Esophagus squamous epithelium (tissue), 4 donors: ENCODE measurements around the gene BCL2L13.
"Not testable (repeated sequence)": the region's sequence is repeated elsewhere in the genome, so short reads cannot be mapped to it uniquely, and the experiment has no call there.

Experiments used
- CTCF ChIP-seq, 6 experiments: fragments of 450-650 bp in 4 of 6; fragments of 200-600 bp in 2 of 6; sonication (generic) in 2 of 6; IDR thresholded peaks; one replicate each; pipeline ENCODE4 v1.5.1; 2016 to 2019; ENCODE audit warnings: antibody characterized with exemption in 6 of 6, mild to moderate bottlenecking in 4 of 6, moderate library complexity in 4 of 6
- POLR2A ChIP-seq, 4 donors: fragments of 450-650 bp; IDR thresholded peaks; one replicate each; pipeline ENCODE4 v1.6.1; 2017; ENCODE audit warnings: antibody characterized with exemption in 4 of 4, mild to moderate bottlenecking in 4 of 4, moderate library complexity in 3 of 4

- TF ChIP-seq CTCF, POLR2A (IDR thresholded peaks at IDR 0.05): not testable (repeated sequence)
Measured at GRCh38 chr22:17642357-17642756, 3.8 kb downstream of the BCL2L13 start.
